ENCODE data around the gene DPH2.

DNA sequence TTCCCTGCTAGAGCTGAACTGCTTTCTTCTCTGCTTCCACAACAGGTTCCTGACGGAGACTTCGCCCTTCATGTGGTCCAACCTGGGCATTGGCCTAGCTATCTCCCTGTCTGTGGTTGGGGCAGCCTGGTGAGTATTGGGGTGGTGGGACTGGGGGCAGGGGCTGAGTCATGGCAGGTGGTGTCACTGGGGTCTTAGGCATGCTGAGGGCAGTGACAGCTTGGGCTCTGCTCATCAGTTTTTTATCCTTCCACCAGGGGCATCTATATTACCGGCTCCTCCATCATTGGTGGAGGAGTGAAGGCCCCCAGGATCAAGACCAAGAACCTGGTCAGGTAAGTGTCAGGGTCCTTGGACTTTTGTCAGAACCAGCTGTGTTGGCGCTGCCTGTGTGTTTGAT lies 6.2 kb downstream of the DPH2 start:
- TF ChIP-seq, protein P1, sequence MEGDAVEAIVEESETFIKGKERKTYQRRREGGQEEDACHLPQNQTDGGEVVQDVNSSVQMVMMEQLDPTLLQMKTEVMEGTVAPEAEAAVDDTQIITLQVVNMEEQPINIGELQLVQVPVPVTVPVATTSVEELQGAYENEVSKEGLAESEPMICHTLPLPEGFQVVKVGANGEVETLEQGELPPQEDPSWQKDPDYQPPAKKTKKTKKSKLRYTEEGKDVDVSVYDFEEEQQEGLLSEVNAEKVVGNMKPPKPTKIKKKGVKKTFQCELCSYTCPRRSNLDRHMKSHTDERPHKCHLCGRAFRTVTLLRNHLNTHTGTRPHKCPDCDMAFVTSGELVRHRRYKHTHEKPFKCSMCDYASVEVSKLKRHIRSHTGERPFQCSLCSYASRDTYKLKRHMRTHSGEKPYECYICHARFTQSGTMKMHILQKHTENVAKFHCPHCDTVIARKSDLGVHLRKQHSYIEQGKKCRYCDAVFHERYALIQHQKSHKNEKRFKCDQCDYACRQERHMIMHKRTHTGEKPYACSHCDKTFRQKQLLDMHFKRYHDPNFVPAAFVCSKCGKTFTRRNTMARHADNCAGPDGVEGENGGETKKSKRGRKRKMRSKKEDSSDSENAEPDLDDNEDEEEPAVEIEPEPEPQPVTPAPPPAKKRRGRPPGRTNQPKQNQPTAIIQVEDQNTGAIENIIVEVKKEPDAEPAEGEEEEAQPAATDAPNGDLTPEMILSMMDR (conservative IDR thresholded peaks at IDR 0.05 in 1 of 2, IDR thresholded peaks at IDR 0.05 in 1 of 2; ENCODE audit: extremely low read depth in 1 of 2, insufficient read depth in 1 of 2, low read depth in 1 of 2, low read length in 2 of 2): peak; percentile 1 to 8
- TF ChIP-seq EZH2 (IDR thresholded peaks at IDR 0.05; ENCODE audit: borderline replicate concordance, low read length): no peak

Data from mammary epithelial cell (primary cell).